Measurements from ENCODE around the gene GNL1. TPM values are rescaled to one million over a fixed set of nuclear protein-coding genes. Genes with fewer than 3 reads are reported as not detected.
A peak's percentile ranks its signal among the peaks of the same experiment; 100 is the strongest.
"Not testable (repeated sequence)": the region's sequence is repeated elsewhere in the genome, so short reads cannot be mapped to it uniquely, and the experiment has no call there.

The GNL1 gene
- total and polyA plus RNA-seq, 2 donors (not counting 3 experiments of a cell fraction or from before 2014, with no cell fraction given): 58.4 to 87.3 TPM

DNA sequence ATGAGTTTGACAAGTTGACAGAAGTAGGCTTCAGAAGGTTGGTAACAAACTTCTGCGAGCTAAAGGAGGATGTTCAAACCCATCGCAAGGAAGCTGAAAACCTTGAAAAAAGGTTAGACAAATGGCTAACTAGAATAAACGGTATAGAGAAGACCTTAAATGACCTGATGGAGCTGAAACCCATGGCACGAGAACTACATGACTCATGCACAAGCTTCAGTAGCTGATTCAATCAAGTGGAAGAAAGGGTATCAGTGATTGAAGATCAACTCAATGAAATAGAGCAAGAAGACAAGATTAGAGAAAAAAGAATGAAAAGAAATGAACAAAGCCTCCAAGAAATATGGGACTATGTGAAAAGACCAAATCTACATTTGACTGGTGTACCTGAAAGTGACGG lies 34.3 kb downstream of the GNL1 start:
- POLR2A ChIA-PET; dilution Hi-C loops (cut with MboI; ENCODE audit: extremely low pct_ligation_motif_present, low sequenced_read_pairs): not testable (repeated sequence)

GRCh38 chr6:30521082-30521481 lies 35.2 kb downstream of the GNL1 start:
- CTCF ChIA-PET: interaction anchor here (0.8 to 2.3 kb wide), 5 partner anchors 10 to 24 kb away, joined by 4 to 13 read pairs (median 6); no protein-coding TSS in a partner anchor
- DNase-seq (ENCODE audit: low read depth, low spot score): peak; percentile 37
- H3K36me3 ChIP-seq (ENCODE audit: control insufficient read depth in 2 of 2, extremely low read depth in 1 of 2, insufficient read depth in 2 of 2, low read length in 2 of 2); H3K4me3 ChIP-seq (replicated peaks in 1 of 3; ENCODE audit: insufficient read depth in 1 of 3, low read depth in 1 of 3, low read length in 3 of 3); H3K4me2 ChIP-seq (ENCODE audit: insufficient read depth, low read length); H3K27me3 ChIP-seq (ENCODE audit: control insufficient read depth in 2 of 2, insufficient read depth in 2 of 2, low read length in 2 of 2); intact Hi-C loops (cut with micrococcal nuclease); H3K4me1 ChIP-seq (ENCODE audit: control insufficient read depth, extremely low read depth, insufficient read depth, low read length); FAIRE-seq; H3K9me1 ChIP-seq (replicated peaks; ENCODE audit: control insufficient read depth, extremely low read depth, insufficient read depth, low read length); H3K9ac ChIP-seq (replicated peaks; ENCODE audit: extremely low read depth, insufficient read depth, low read length); H4K20me1 ChIP-seq (replicated peaks; ENCODE audit: control insufficient read depth, extremely low read depth, insufficient read depth, low read length); BruUV-seq (replicated peaks); POLR2A ChIA-PET; H3K79me2 ChIP-seq (ENCODE audit: control insufficient read depth, insufficient read depth, low read length); H3K27ac ChIP-seq (ENCODE audit: insufficient read depth, low read depth, low read length); H3K9me3 ChIP-seq (replicated peaks; ENCODE audit: control insufficient read depth, insufficient read depth, low read length); dilution Hi-C loops (cut with MboI; ENCODE audit: extremely low pct_ligation_motif_present, low sequenced_read_pairs): not testable (repeated sequence)
- H2AFZ ChIP-seq (ENCODE audit: low read depth, low read length): peak overlapping the region; percentile 41

More for the DNA sequence above, 34.3 kb downstream of the GNL1 start:
- H3K4me1 ChIP-seq (ENCODE audit: control insufficient read depth, extremely low read depth, insufficient read depth, low read length); DNase-seq (ENCODE audit: low read depth, low spot score); H3K4me3 ChIP-seq (replicated peaks in 1 of 3; ENCODE audit: insufficient read depth in 1 of 3, low read depth in 1 of 3, low read length in 3 of 3); H3K9me3 ChIP-seq (replicated peaks; ENCODE audit: control insufficient read depth, insufficient read depth, low read length); H3K4me2 ChIP-seq (ENCODE audit: insufficient read depth, low read length); H3K27me3 ChIP-seq (ENCODE audit: control insufficient read depth in 2 of 2, insufficient read depth in 2 of 2, low read length in 2 of 2); H3K9ac ChIP-seq (replicated peaks; ENCODE audit: extremely low read depth, insufficient read depth, low read length); H3K9me1 ChIP-seq (replicated peaks; ENCODE audit: control insufficient read depth, extremely low read depth, insufficient read depth, low read length); H2AFZ ChIP-seq (ENCODE audit: low read depth, low read length); H3K36me3 ChIP-seq (ENCODE audit: control insufficient read depth in 2 of 2, extremely low read depth in 1 of 2, insufficient read depth in 2 of 2, low read length in 2 of 2); FAIRE-seq; intact Hi-C loops (cut with micrococcal nuclease); H4K20me1 ChIP-seq (replicated peaks; ENCODE audit: control insufficient read depth, extremely low read depth, insufficient read depth, low read length); BruUV-seq (replicated peaks); H3K27ac ChIP-seq (ENCODE audit: insufficient read depth, low read depth, low read length); H3K79me2 ChIP-seq (ENCODE audit: control insufficient read depth, insufficient read depth, low read length): not testable (repeated sequence)
- CTCF ChIA-PET: interaction anchor here (1.3 to 2.3 kb wide), 4 partner anchors 11 to 25 kb away, joined by 5 to 13 read pairs (median 6); no protein-coding TSS in a partner anchor

DNA sequence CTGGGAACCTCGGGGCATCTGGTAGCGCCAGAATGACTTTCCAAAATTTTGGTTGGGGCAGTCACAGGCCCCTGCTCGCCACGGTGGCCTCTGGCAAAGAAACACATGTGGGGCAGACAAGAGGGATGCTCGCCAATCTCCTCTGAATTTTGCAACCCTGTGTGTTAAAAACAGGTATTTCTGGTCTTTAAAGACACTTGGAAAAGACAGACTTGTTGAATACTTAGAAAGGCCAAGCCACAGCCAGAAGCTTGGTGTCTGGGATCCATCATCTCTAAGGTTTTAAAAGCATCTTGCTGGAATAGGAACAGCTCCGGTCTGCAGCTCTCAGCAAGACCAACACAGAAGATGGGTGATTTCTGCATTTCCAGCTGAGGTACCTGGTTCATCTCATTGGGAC lies 35.8 kb downstream of the GNL1 start:
- H3K27ac ChIP-seq (ENCODE audit: insufficient read depth, low read depth, low read length): no peak overlapping the region
- H3K9me1 ChIP-seq (replicated peaks; ENCODE audit: control insufficient read depth, extremely low read depth, insufficient read depth, low read length): no peaks in the 10 kb centered on the region
- dilution Hi-C loops (cut with MboI; ENCODE audit: extremely low pct_ligation_motif_present, low sequenced_read_pairs): no loop called here
- no peak overlapping the region for H3K9ac ChIP-seq (replicated peaks; ENCODE audit: extremely low read depth, insufficient read depth, low read length)
- FAIRE-seq (no peak), DNase-seq (ENCODE audit: low read depth, low spot score) (no peak)
- POLR2A ChIA-PET: no interaction called here
- no peaks in the 10 kb centered on the region for H3K79me2 ChIP-seq (ENCODE audit: control insufficient read depth, insufficient read depth, low read length)
- H4K20me1 ChIP-seq (replicated peaks; ENCODE audit: control insufficient read depth, extremely low read depth, insufficient read depth, low read length): no peaks in the 10 kb centered on the region
- H3K4me3 ChIP-seq (replicated peaks in 1 of 3; ENCODE audit: insufficient read depth in 1 of 3, low read depth in 1 of 3, low read length in 3 of 3): no peak overlapping the region
- no peak overlapping the region for H2AFZ ChIP-seq (ENCODE audit: low read depth, low read length)
- H3K4me2 ChIP-seq (ENCODE audit: insufficient read depth, low read length): no peak overlapping the region
- no peaks in the 10 kb centered on the region for H3K27me3 ChIP-seq (ENCODE audit: control insufficient read depth in 2 of 2, insufficient read depth in 2 of 2, low read length in 2 of 2)
- TF ChIP-seq MYC (IDR thresholded peaks at IDR 0.05; ENCODE audit: low read depth, low read length) (no peak), POLR2AphosphoS5 (IDR thresholded peaks at IDR 0.05; ENCODE audit: insufficient read depth, low read depth, low read length) (no peak), JUN (IDR thresholded peaks at IDR 0.05; ENCODE audit: borderline replicate concordance, insufficient read depth, insufficient read length, low read depth) (no peak)
- TF ChIP-seq, protein P1, sequence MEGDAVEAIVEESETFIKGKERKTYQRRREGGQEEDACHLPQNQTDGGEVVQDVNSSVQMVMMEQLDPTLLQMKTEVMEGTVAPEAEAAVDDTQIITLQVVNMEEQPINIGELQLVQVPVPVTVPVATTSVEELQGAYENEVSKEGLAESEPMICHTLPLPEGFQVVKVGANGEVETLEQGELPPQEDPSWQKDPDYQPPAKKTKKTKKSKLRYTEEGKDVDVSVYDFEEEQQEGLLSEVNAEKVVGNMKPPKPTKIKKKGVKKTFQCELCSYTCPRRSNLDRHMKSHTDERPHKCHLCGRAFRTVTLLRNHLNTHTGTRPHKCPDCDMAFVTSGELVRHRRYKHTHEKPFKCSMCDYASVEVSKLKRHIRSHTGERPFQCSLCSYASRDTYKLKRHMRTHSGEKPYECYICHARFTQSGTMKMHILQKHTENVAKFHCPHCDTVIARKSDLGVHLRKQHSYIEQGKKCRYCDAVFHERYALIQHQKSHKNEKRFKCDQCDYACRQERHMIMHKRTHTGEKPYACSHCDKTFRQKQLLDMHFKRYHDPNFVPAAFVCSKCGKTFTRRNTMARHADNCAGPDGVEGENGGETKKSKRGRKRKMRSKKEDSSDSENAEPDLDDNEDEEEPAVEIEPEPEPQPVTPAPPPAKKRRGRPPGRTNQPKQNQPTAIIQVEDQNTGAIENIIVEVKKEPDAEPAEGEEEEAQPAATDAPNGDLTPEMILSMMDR (IDR thresholded peaks at IDR 0.05; ENCODE audit: extremely low read depth in 1 of 2, insufficient read depth in 1 of 2, low read depth in 1 of 2, low read length in 2 of 2): no peak
- TF ChIP-seq, protein P2, sequence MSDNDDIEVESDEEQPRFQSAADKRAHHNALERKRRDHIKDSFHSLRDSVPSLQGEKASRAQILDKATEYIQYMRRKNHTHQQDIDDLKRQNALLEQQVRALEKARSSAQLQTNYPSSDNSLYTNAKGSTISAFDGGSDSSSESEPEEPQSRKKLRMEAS (IDR thresholded peaks at IDR 0.05; ENCODE audit: insufficient read depth, insufficient read length): no peak
- no peaks in the 10 kb centered on the region for H3K36me3 ChIP-seq (ENCODE audit: control insufficient read depth in 2 of 2, extremely low read depth in 1 of 2, insufficient read depth in 2 of 2, low read length in 2 of 2)
- intact Hi-C loops (cut with micrococcal nuclease): no loop called here
- H3K4me1 ChIP-seq (ENCODE audit: control insufficient read depth, extremely low read depth, insufficient read depth, low read length): peaks cover 6% of the 10 kb centered on the region
- no TSS peak for BruUV-seq (replicated peaks)
- H3K9me3 ChIP-seq (replicated peaks; ENCODE audit: control insufficient read depth, insufficient read depth, low read length): no peaks in the 10 kb centered on the region
- CTCF ChIA-PET: interaction anchor here (1.3 to 2.3 kb wide), 3 partner anchors 12 to 24 kb away, joined by 5 to 13 read pairs (median 6); no protein-coding TSS in a partner anchor
